Measurements from ENCODE around the gene S100A4.

S100A4 gene

GRCh38 chr1:153503766-153504165 lies 41.8 kb downstream of the S100A4 start:
- DNase-seq = no peak

- no peak for DNase-seq
These were observed 46.9 kb downstream of the S100A4 start for GRCh38 chr1:153498746-153499145.

GRCh38 chr1:153495536-153495935 lies 50.1 kb downstream of the S100A4 start:
- no peak for DNase-seq

DNA sequence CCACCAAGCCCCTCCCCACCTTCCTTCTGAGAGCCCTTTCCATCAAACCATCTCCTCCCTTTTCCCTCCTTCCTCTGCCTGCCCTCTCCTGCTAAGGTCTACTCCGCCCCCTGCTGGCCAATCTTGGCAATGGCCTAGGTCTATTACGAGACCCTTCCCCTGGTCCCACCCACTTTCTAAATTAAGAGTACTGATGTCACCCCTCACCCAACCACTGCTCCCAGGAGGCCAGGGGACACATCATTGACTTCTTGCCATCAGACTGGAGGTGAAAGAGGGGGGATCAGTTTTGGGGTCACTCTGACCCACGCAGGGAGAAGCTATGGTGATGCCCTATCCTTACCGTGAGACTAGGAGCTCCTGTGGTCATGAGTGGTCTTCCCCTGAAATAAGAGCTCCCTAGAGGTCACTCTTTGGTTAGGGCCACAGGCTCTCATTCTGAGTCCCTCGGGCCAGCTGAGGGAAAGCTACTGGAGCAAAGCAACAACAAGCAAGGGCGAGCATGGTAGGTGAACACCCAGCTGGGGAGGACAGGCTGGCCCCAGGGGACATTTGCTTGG lies 50.5 kb downstream of the S100A4 start:
- peak; percentile 83 for DNase-seq

Data from NCI-H526 treated with DMSO at 0.1 percent for 48 hours (cell line).